GM21576 (cell line): ENCODE data around the gene GALNT7.

ENCODE experiments used
- ATAC-seq: cut with Tn5 transposase; IDR thresholded peaks from one replicate; pipeline ENCODE4 v1.9.1; 2021; ENCODE audit warnings: mild to moderate bottlenecking, moderate library complexity; ENCODE audit not compliant: unreplicated experiment

The GALNT7 gene

GRCh38 chr4:173231916-173232315 lies 63.3 kb downstream of the GALNT7 start:
- ATAC-seq: peak; percentile 51

GRCh38 chr4:173233857-173234256 lies 65.2 kb downstream of the GALNT7 start:
- ATAC-seq: no peak

- ATAC-seq: no peak
These were observed 66.4 kb downstream of the GALNT7 start for GRCh38 chr4:173235050-173235449.

GRCh38 chr4:173236301-173236700 lies 67.7 kb downstream of the GALNT7 start:
- ATAC-seq: no peak

- ATAC-seq: no peak
These were observed 68.5 kb downstream of the GALNT7 start for GRCh38 chr4:173237152-173237551.

- no peak for ATAC-seq
These were observed 69.2 kb downstream of the GALNT7 start for GRCh38 chr4:173237762-173238161.

GRCh38 chr4:173240696-173241095 lies 72.1 kb downstream of the GALNT7 start:
- no peak for ATAC-seq

- no peak for ATAC-seq
These were observed 74.0 kb downstream of the GALNT7 start for GRCh38 chr4:173242466-173243250.

- ATAC-seq: no peak
These were observed 74.7 kb downstream of the GALNT7 start for GRCh38 chr4:173243321-173243720.

- ATAC-seq: peak; percentile 68
These were observed 75.5 kb downstream of the GALNT7 start for GRCh38 chr4:173243917-173244658.

GRCh38 chr4:173245952-173246351 lies 77.3 kb downstream of the GALNT7 start:
- no peak for ATAC-seq

- ATAC-seq: peak; percentile 53
These were observed 78.1 kb downstream of the GALNT7 start for GRCh38 chr4:173246719-173247118.

GRCh38 chr4:173247321-173247720 lies 78.7 kb downstream of the GALNT7 start:
- no peak for ATAC-seq

- ATAC-seq: no peak
These were observed 80.1 kb downstream of the GALNT7 start for GRCh38 chr4:173248690-173249089.

GRCh38 chr4:173252024-173252935 lies 83.7 kb downstream of the GALNT7 start:
- peak; percentile 91 for ATAC-seq

- no peak for ATAC-seq
These were observed 85.0 kb downstream of the GALNT7 start for GRCh38 chr4:173253561-173253960.

GRCh38 chr4:173254646-173255045 lies 86.0 kb downstream of the GALNT7 start:
- no peak for ATAC-seq

- ATAC-seq: no peak
These were observed 88.2 kb downstream of the GALNT7 start for GRCh38 chr4:173256825-173257224.

GRCh38 chr4:173257732-173258717 lies 89.4 kb downstream of the GALNT7 start:
- peak; percentile 88 for ATAC-seq

- no peak for ATAC-seq
These were observed 90.3 kb downstream of the GALNT7 start for GRCh38 chr4:173258866-173259265.
